GM21447 (cell line): ENCODE results near the gene TBL1X.
A peak's percentile ranks its signal among the peaks of the same experiment; 100 is the strongest.

Experiments
- ATAC-seq: cut with Tn5 transposase; IDR thresholded peaks from one replicate; pipeline ENCODE4 v1.9.1; 2021; ENCODE audit not compliant: unreplicated experiment

TBL1X gene

GRCh38 chrX:9659571-9660195, 194.8 kb downstream of the TBL1X start:
- ATAC-seq: no peak

- no peak for ATAC-seq
Measured at GRCh38 chrX:9662148-9662547, 197.3 kb downstream of the TBL1X start.

- no peak for ATAC-seq
Measured at GRCh38 chrX:9663216-9663615, 198.4 kb downstream of the TBL1X start.

- no peak for ATAC-seq
Measured at GRCh38 chrX:9664224-9664623, 199.4 kb downstream of the TBL1X start.

- ATAC-seq: no peak
Measured at GRCh38 chrX:9665113-9665512, 200.3 kb downstream of the TBL1X start.

GRCh38 chrX:9668537-9668936, 203.7 kb downstream of the TBL1X start:
- ATAC-seq: no peak

GRCh38 chrX:9670136-9670814, 205.4 kb downstream of the TBL1X start:
- no peak for ATAC-seq

- no peak for ATAC-seq
Measured at GRCh38 chrX:9671998-9672397, 207.1 kb downstream of the TBL1X start.

GRCh38 chrX:9676306-9676705, 211.4 kb downstream of the TBL1X start:
- ATAC-seq: no peak

GRCh38 chrX:9676738-9677097, 211.9 kb downstream of the TBL1X start:
- no peak for ATAC-seq

GRCh38 chrX:9677098-9677739, 212.4 kb downstream of the TBL1X start:
- peak; percentile 98 for ATAC-seq

GRCh38 chrX:9678215-9678965, 213.5 kb downstream of the TBL1X start:
- ATAC-seq: no peak

GRCh38 chrX:9681011-9681410, 216.2 kb downstream of the TBL1X start:
- ATAC-seq: no peak

GRCh38 chrX:9681422-9681821, 216.6 kb downstream of the TBL1X start:
- ATAC-seq: no peak

- ATAC-seq: no peak
Measured at GRCh38 chrX:9682456-9682855, 217.6 kb downstream of the TBL1X start.

- no peak for ATAC-seq
Measured at GRCh38 chrX:9682861-9683260, 218.0 kb downstream of the TBL1X start.

- ATAC-seq: no peak
Measured at GRCh38 chrX:9683350-9683749, 218.5 kb downstream of the TBL1X start.

GRCh38 chrX:9687899-9688298, 223.0 kb downstream of the TBL1X start:
- no peak for ATAC-seq

GRCh38 chrX:9688833-9689232, 224.0 kb downstream of the TBL1X start:
- no peak for ATAC-seq

- no peak for ATAC-seq
Measured at GRCh38 chrX:9690046-9690445, 225.2 kb downstream of the TBL1X start.

- ATAC-seq: no peak
Measured at GRCh38 chrX:9693307-9694001, 228.6 kb downstream of the TBL1X start.
